ENCODE data around the gene SERPINA10. TPM values are rescaled to one million over a fixed set of nuclear protein-coding genes. Genes with fewer than 3 reads are reported as not detected.

The SERPINA10 gene
- total and polyA plus RNA-seq, 7 donors = 0.06 TPM; not detected in 6

DNA sequence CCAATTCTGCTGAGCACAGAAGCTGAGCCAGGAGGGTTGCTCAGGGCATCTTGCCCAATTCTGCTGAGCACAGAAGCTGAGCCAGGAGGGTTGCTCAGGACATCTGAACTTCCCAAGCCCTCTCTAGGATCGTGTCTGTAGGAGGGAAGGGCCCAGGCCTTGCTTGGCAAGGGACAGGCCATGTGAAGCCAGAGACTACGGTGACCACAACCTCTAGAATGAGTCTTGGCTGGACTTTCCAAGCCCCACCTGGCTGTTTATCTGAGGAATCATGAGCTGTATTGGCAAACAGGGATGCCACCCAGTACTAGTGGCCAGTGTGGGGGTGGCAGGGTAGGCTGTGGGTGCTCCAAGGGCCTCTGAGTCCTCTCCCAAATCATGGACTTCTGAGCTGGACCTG lies 37.8 kb upstream of the SERPINA10 start:
- intact Hi-C loops (cut with DNase I) = no loop called here
- H3K27ac ChIP-seq = no peak overlapping the region
- H3K4me3 ChIP-seq = no peak overlapping the region
- no peaks in the 10 kb centered on the region for H3K36me3 ChIP-seq
- 62 to 67% methylated on average over 2 of the region's 2 CpGs for WGBS, 2 donors
- no peaks in the 10 kb centered on the region for H3K4me1 ChIP-seq
- H3K9me3 ChIP-seq = no peaks in the 10 kb centered on the region
- no peak for DNase-seq
- no peak for TF ChIP-seq EP300 (IDR thresholded peaks at IDR 0.05)
- no peak for TF ChIP-seq POLR2A (IDR thresholded peaks at IDR 0.05)
- no peak for TF ChIP-seq CTCF (IDR thresholded peaks at IDR 0.05)
- no peak for TF ChIP-seq POLR2AphosphoS5 (IDR thresholded peaks at IDR 0.05)
- no peaks in the 10 kb centered on the region for H3K27me3 ChIP-seq

DNA sequence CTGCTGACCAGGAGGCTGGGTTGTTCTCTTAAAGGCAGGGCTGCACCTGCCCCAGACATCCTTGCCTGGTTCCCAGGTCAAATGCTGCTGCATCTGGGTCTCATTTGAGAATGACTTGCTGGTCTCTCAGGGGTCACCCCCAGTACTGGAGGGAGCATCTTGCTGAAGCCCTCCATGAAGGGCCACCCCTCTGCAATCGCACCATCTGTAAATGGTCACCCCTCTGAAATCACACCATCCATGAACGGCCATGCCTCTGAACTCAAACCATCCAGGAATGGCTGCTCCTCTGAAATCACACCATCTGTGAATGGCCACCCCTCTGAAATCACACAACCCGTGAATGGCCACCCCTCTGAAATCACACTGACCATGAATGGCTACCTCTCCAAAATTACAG lies 37.4 kb upstream of the SERPINA10 start:
- no peak overlapping the region for H3K4me3 ChIP-seq
- no peaks in the 10 kb centered on the region for H3K27me3 ChIP-seq
- no peaks in the 10 kb centered on the region for H3K36me3 ChIP-seq
- 86 to 90% methylated on average over 3 of the region's 3 CpGs for WGBS, 2 donors
- TF ChIP-seq POLR2AphosphoS5 (IDR thresholded peaks at IDR 0.05) = no peak
- no peak for TF ChIP-seq EP300 (IDR thresholded peaks at IDR 0.05)
- TF ChIP-seq POLR2A (IDR thresholded peaks at IDR 0.05) = no peak
- no peak for TF ChIP-seq CTCF (IDR thresholded peaks at IDR 0.05)
- no peaks in the 10 kb centered on the region for H3K9me3 ChIP-seq
- H3K4me1 ChIP-seq = no peaks in the 10 kb centered on the region
- no peak for DNase-seq
- no peak overlapping the region for H3K27ac ChIP-seq
- intact Hi-C loops (cut with DNase I) = no loop called here

DNA sequence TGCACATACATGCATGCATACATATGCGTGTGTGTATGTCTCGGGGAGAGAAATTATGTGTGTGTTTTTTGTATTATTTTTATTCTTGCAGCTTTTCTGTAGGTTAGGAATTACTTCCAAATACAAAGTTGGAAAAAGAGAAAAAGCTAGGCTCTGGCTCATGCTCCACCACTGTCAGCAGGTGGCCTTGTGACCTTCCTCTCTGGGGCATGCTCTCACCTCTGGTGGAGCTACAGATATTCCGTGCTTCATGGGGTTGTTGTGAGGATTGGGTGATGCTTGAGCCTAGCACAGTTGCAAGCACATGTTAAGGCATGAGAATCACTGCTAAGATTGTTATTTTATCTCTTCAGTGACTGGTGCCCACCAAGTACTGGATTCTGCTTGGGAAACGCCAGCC lies 36.8 kb upstream of the SERPINA10 start:
- no peak for DNase-seq
- Histone ChIP-seq H3K9me3 (no peaks in the 10 kb centered on the region), H3K27ac (no peak overlapping the region), H3K36me3 (no peaks in the 10 kb centered on the region), H3K4me1 (no peaks in the 10 kb centered on the region), H3K4me3 (no peak overlapping the region), H3K27me3 (no peaks in the 10 kb centered on the region)
- TF ChIP-seq CTCF (IDR thresholded peaks at IDR 0.05) = no peak
- no peak for TF ChIP-seq EP300 (IDR thresholded peaks at IDR 0.05)
- no peak for TF ChIP-seq POLR2A (IDR thresholded peaks at IDR 0.05)
- TF ChIP-seq POLR2AphosphoS5 (IDR thresholded peaks at IDR 0.05) = no peak
- 92 to 94% methylated on average over 4 of the region's 4 CpGs for WGBS, 2 donors
- intact Hi-C loops (cut with DNase I) = no loop called here

- Histone ChIP-seq H3K4me1 (no peaks in the 10 kb centered on the region), H3K4me3 (no peak overlapping the region), H3K9me3 (no peaks in the 10 kb centered on the region), H3K27me3 (no peaks in the 10 kb centered on the region), H3K27ac (no peak overlapping the region), H3K36me3 (no peaks in the 10 kb centered on the region)
- intact Hi-C loops (cut with DNase I) = no loop called here
- no peak for TF ChIP-seq POLR2AphosphoS5 (IDR thresholded peaks at IDR 0.05)
- TF ChIP-seq EP300 (IDR thresholded peaks at IDR 0.05) = no peak
- TF ChIP-seq CTCF (IDR thresholded peaks at IDR 0.05) = no peak
- no peak for TF ChIP-seq POLR2A (IDR thresholded peaks at IDR 0.05)
- 91% methylated on average over 2 of the region's 2 CpGs for WGBS, 2 donors
- DNase-seq = no peak
These were observed 35.1 kb upstream of the SERPINA10 start for GRCh38 chr14:94328196-94328595.
